Psoas muscle (tissue), 8 donors: ENCODE results near the gene NGB. TPM values are rescaled to one million over a fixed set of nuclear protein-coding genes. Genes with fewer than 3 reads are reported as not detected.

Source experiments
- ATAC-seq, 4 donors: fragments of 200-7000 bp; cut with Tn5 transposase; one replicate each; pipeline ENCODE4 v1.9.1; 2020; ENCODE audit warnings: moderate library complexity in 3 of 4, mild to moderate bottlenecking in 2 of 4
- DNase-seq, 2 donors: peaks; one replicate each; pipeline ENCODE4 v3.0.0-alpha.2; 2020
- H3K27ac ChIP-seq: fragments of 200-600 bp; one replicate; pipeline ENCODE4 v1.8.0; 2022
- H3K27me3 ChIP-seq, 3 donors: fragments of 200-600 bp in 1 of 3; one replicate each; pipeline versions ENCODE4 v1.6.1 to v1.8.0; 2013 to 2022; ENCODE audit warnings: low read length in 2 of 3, mild to moderate bottlenecking in 2 of 3, moderate library complexity in 1 of 3; ENCODE audit not compliant: insufficient read depth in 3 of 3
- H3K36me3 ChIP-seq, 2 donors: fragments of 200-600 bp in 1 of 2; one replicate each; pipeline versions ENCODE4 v1.6.1 to v1.8.0; 2013 to 2022; ENCODE audit warnings: low read depth in 1 of 2, mild to moderate bottlenecking in 1 of 2, moderate library complexity in 1 of 2; ENCODE audit not compliant: insufficient read depth in 1 of 2
- H3K4me1 ChIP-seq: fragments of 200-600 bp; one replicate; pipeline ENCODE4 v1.8.0; 2022
- H3K4me3 ChIP-seq: fragments of 200-600 bp; one replicate; pipeline ENCODE4 v1.8.0; 2022; ENCODE audit warnings: mild to moderate bottlenecking
- H3K9me3 ChIP-seq: fragments of 200-600 bp; one replicate; pipeline ENCODE4 v1.8.0; 2022
- WGBS, 3 donors: extraction: QIAGEN DNeasy Blood & Tissue Kit; methylation state at CpG; one replicate each; pipeline versions ENCODE4 v1.1.6 to v1.1.7; 2013; 5-methylcytosine and 5-hydroxymethylcytosine counted together
- intact Hi-C, 2 donors: fragments of 100-400 bp; cut with DNase I; formaldehyde crosslinking; loops; one replicate each; pipeline versions ENCODE4 v1.11.0 to v1.14.2; 2022
- polyA plus RNA-seq, 3 donors: library from polyadenylated mRNA; stranded (reverse); fragments of 200-250 nt; gene quantifications; one replicate each; pipeline ENCODE4 v1.2.3, GENCODE V29; 2013
- total RNA-seq, 4 donors: library from RNA; stranded (reverse); fragmentation: NEBNext Ultra II Directional in 2 of 4; extraction: Animal tissue kit (Norgen Biotek cat#: 25700) in 2 of 4; gene quantifications; one replicate each; pipeline versions ENCODE4 v1.2.1 to v1.2.4, GENCODE V29; 2021 to 2023
- TF ChIP-seq, protein P1 (sequence below): fragments of 200-600 bp; IDR thresholded peaks from one replicate; pipeline ENCODE4 v1.8.0; 2022; ENCODE audit warnings: antibody characterized with exemption
- donor health status: healthy with polysubstance abuse.
- donor health status: DM: no; HTN: no; CAD: no; lungs with moderate emphysema.
- donor health status: Bipolar disorder and iron deficiency.
- donor health status: healthy.
- donor health status: DM: yes; HTN: yes; CAD: no.
- donor health status: DM: no; HTN: no; CAD: no.
- donor health status: DM: no; HTN: no; CAD: no.
- donor health status: DM: yes; HTN: yes; CAD: no.

The NGB gene
- total and polyA plus RNA-seq, 7 donors = 0.01 TPM; not detected in 6

DNA sequence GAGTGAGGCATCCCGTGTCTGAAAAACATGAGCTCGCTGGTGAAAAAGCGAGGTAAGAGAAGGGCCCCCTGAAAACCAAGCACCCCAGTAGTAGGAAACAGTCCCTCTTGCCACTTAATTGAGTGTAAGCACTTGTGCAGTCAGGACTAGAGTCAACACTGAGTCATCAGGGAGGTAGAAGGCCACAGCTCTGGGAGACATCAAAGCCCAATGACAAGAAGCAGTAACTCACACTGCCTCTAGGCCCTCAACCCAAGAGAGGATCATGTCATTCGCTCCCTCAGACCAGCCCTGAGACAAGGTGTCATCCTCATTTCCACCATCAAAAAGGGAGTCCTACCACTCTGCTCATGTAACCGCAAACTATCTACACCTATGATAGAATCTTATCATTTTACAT is 31.9 kb upstream of the NGB start:
- no peak for DNase-seq
- Histone ChIP-seq H3K4me1 (peaks cover 65% of the 10 kb centered on the region), H3K9me3 (no peaks in the 10 kb centered on the region), H3K27ac (peak overlapping the region; percentile 92), H3K36me3 (peaks cover 3 to 44% of the 10 kb centered on the region in 2 donors), H3K27me3 (no peaks in the 10 kb centered on the region), H3K4me3 (peak overlapping the region; percentile 48)
- TF ChIP-seq, protein P1, sequence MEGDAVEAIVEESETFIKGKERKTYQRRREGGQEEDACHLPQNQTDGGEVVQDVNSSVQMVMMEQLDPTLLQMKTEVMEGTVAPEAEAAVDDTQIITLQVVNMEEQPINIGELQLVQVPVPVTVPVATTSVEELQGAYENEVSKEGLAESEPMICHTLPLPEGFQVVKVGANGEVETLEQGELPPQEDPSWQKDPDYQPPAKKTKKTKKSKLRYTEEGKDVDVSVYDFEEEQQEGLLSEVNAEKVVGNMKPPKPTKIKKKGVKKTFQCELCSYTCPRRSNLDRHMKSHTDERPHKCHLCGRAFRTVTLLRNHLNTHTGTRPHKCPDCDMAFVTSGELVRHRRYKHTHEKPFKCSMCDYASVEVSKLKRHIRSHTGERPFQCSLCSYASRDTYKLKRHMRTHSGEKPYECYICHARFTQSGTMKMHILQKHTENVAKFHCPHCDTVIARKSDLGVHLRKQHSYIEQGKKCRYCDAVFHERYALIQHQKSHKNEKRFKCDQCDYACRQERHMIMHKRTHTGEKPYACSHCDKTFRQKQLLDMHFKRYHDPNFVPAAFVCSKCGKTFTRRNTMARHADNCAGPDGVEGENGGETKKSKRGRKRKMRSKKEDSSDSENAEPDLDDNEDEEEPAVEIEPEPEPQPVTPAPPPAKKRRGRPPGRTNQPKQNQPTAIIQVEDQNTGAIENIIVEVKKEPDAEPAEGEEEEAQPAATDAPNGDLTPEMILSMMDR = no peak
- 97 to 98% (median 98%) methylated on average over 5 of the region's 5 CpGs for WGBS, 3 donors
- ATAC-seq = peak; percentile 62 to 65 (median 62)
- intact Hi-C loops = no loop called here

DNA sequence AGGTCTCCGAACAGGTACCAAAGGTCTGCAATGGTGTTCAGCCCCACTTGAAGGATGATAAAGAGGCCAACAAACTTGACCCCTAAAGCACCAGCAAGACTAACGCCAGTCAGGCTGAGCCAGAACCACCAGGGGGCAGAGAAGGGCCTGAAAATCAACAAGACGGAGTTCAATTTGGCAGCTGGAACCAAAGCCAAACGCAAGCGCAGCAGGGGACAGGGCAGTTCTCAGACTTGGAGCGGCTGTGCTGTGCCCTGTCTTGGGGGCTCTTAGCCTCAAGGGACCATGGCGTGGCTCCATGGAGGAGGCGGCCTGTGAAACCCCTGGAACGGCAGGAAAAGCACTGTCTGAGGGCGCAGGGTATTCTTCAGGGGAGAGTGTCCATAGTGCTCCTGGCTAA is 30.1 kb upstream of the NGB start:
- intact Hi-C loops = loop anchor here in 1 of 2 donors (1.0 kb wide), 1 partner anchor 15 kb away; no protein-coding TSS in a partner anchor
- 23 to 30% (median 24%) methylated on average over 10 of the region's 10 CpGs for WGBS, 3 donors
- Histone ChIP-seq H3K27me3 (no peaks in the 10 kb centered on the region), H3K4me3 (peak overlapping the region; percentile 20), H3K36me3 (peaks cover 3 to 62% of the 10 kb centered on the region in 2 donors), H3K4me1 (peaks cover 47% of the 10 kb centered on the region), H3K9me3 (no peaks in the 10 kb centered on the region), H3K27ac (peak overlapping the region; percentile 38)
- TF ChIP-seq, protein P1 = peak; percentile 75
- DNase-seq (peak; percentile 83 to 92), ATAC-seq (peak; percentile 75 to 83 (median 76))

DNA sequence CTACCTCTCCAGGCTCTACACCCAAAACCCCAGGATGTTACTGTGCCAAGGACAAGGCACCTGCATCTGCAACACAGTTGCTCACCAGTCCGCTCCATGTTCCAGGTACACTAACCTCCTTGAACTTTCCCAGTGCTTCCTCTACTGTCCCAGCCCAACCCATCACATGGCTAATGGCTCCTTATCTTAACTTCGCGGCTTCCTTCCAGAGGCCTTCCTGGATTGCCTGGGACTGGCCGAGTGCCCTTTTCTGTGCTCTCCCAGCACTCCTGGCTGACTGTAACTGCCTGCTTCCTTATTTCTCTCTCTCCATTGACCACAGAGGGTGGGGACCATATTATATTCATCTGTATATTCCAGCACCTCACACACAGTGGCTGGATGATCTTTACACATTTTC is 28.8 kb upstream of the NGB start:
- ATAC-seq (no peak), DNase-seq (no peak)
- H3K27ac ChIP-seq = no peak overlapping the region
- TF ChIP-seq, protein P1 = no peak
- H3K36me3 ChIP-seq = peaks cover 0 to 67% of the 10 kb centered on the region in 2 donors
- no peaks in the 10 kb centered on the region for H3K27me3 ChIP-seq
- no peak overlapping the region for H3K4me3 ChIP-seq
- intact Hi-C loops = loop anchor here in 1 of 2 donors (1.0 kb wide), 1 partner anchor 17 kb away; no protein-coding TSS in a partner anchor
- peaks cover 34% of the 10 kb centered on the region for H3K4me1 ChIP-seq
- 82 to 90% (median 87%) methylated on average over 4 of the region's 4 CpGs for WGBS, 3 donors
- H3K9me3 ChIP-seq = no peaks in the 10 kb centered on the region

DNA sequence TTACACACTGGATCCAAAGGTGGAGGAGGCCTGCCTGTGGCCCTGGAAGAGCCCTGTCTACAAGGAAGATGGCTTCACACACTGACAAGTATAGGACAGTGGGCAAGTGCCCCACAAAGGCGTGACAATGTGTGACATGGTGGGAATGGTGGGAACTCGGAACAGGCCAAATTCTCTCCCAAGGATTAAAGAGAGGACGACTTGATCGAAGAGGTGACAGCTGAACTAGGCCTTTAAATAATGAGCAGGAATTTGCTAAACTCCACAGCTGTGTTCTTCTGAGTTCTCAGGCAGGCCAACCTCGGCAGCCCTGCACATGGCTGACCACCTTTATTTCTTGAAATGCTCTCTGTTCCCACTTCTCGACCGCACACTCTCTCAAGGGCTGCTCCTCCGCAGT is 25.9 kb upstream of the NGB start:
- ATAC-seq (no peak), DNase-seq (no peak)
- intact Hi-C loops = no loop called here
- no peak overlapping the region for H3K4me3 ChIP-seq
- peaks cover 2 to 86% of the 10 kb centered on the region in 2 donors for H3K36me3 ChIP-seq
- TF ChIP-seq, protein P1 = no peak
- H3K9me3 ChIP-seq = no peaks in the 10 kb centered on the region
- peaks cover 7% of the 10 kb centered on the region for H3K4me1 ChIP-seq
- 68 to 73% (median 69%) methylated on average over 8 of the region's 8 CpGs for WGBS, 3 donors
- H3K27me3 ChIP-seq = no peaks in the 10 kb centered on the region
- no peak overlapping the region for H3K27ac ChIP-seq

DNA sequence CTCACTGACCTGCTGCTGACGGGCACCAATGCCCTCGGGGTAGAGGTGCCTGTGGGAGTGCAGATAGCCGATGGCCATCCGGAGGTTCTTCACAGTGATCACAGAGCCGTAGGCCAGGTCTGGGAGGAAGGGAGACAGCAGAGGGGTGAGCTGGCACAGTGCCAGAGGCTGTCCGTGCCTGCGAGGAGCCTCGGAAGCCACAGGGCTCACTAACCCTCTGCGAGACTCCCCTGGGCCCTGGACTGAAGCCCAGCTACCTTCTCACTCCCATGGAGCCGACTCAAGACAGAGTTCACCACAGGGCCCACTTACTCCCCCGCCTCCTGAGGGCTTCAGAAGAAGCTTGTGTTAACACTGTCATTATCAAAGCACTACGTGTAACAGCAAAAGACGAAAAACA is 25.1 kb upstream of the NGB start:
- Histone ChIP-seq H3K36me3 (peaks cover 2 to 94% of the 10 kb centered on the region in 2 donors), H3K4me1 (no peaks in the 10 kb centered on the region), H3K27ac (no peak overlapping the region), H3K9me3 (no peaks in the 10 kb centered on the region), H3K27me3 (no peaks in the 10 kb centered on the region), H3K4me3 (no peak overlapping the region)
- DNase-seq (no peak), ATAC-seq (no peak)
- WGBS, 3 donors = 80 to 84% (median 81%) methylated on average over 13 of the region's 13 CpGs
- TF ChIP-seq, protein P1 = no peak
- intact Hi-C loops = no loop called here
